NCI-H1436 treated with DMSO at 0.1 percent for 48 hours (cell line): ENCODE measurements around the gene ZBTB7C.

Experiments
- DNase-seq: peaks from one replicate; lab custom pipeline; 2025; lab: John Stamatoyannopoulos, UW

Gene ZBTB7C

GRCh38 chr18:48323151-48323550, 86.0 kb downstream of the ZBTB7C start:
- DNase-seq, result no peak

GRCh38 chr18:48321536-48321935, 87.6 kb downstream of the ZBTB7C start:
- DNase-seq, result no peak

GRCh38 chr18:48321121-48321520, 88.1 kb downstream of the ZBTB7C start:
- no peak for DNase-seq

- no peak for DNase-seq
These were observed 88.6 kb downstream of the ZBTB7C start for GRCh38 chr18:48320639-48320945.

- DNase-seq, result no peak
These were observed 89.2 kb downstream of the ZBTB7C start for GRCh38 chr18:48319801-48320638.

- DNase-seq, result no peak
These were observed 90.7 kb downstream of the ZBTB7C start for GRCh38 chr18:48318436-48318835.

- DNase-seq, result no peak
These were observed 91.3 kb downstream of the ZBTB7C start for GRCh38 chr18:48317781-48318381.

- DNase-seq, result no peak
These were observed 93.0 kb downstream of the ZBTB7C start for GRCh38 chr18:48316177-48316576.

GRCh38 chr18:48314690-48315089, 94.5 kb downstream of the ZBTB7C start:
- DNase-seq, result no peak

GRCh38 chr18:48313792-48314191, 95.4 kb downstream of the ZBTB7C start:
- no peak for DNase-seq

GRCh38 chr18:48312066-48312465, 97.1 kb downstream of the ZBTB7C start:
- DNase-seq, result no peak

GRCh38 chr18:48310999-48311398, 98.2 kb downstream of the ZBTB7C start:
- no peak for DNase-seq

- DNase-seq, result no peak
These were observed 98.8 kb downstream of the ZBTB7C start for GRCh38 chr18:48310353-48310752.

- no peak for DNase-seq
These were observed 100.2 kb downstream of the ZBTB7C start for GRCh38 chr18:48308755-48309575.

GRCh38 chr18:48308027-48308635, 101.1 kb downstream of the ZBTB7C start:
- no peak for DNase-seq

- DNase-seq, result no peak
These were observed 102.3 kb downstream of the ZBTB7C start for GRCh38 chr18:48306838-48307237.

GRCh38 chr18:48304906-48305693, 104.1 kb downstream of the ZBTB7C start:
- DNase-seq, result no peak

GRCh38 chr18:48303883-48304282, 105.3 kb downstream of the ZBTB7C start:
- DNase-seq, result no peak

- no peak for DNase-seq
These were observed 106.4 kb downstream of the ZBTB7C start for GRCh38 chr18:48302736-48303135.

- DNase-seq, result no peak
These were observed 108.7 kb downstream of the ZBTB7C start for GRCh38 chr18:48300463-48300961.

GRCh38 chr18:48297139-48297538, 112.0 kb downstream of the ZBTB7C start:
- no peak for DNase-seq
